Loucy (cell line): Measurements from ENCODE around the gene ISOC1.

Source experiments
- H2AFZ ChIP-seq: fragments of 200-600 bp; sonication (generic); 2 replicates; pipeline ENCODE4 v1.6.0; 2016; ENCODE audit warnings: antibody characterized with exemption, mild to moderate bottlenecking, low read length, moderate library complexity
- H3F3A ChIP-seq: fragments of 200-600 bp; 2 replicates; pipeline ENCODE4 v1.6.0; 2016; ENCODE audit warnings: antibody characterized with exemption, low read depth, mild to moderate bottlenecking
- H3K27me3 ChIP-seq: fragments of 200-600 bp; sonication (generic); 2 replicates; pipeline ENCODE4 v1.6.1; 2014; ENCODE audit warnings: low read length, mild to moderate bottlenecking; ENCODE audit not compliant: insufficient read depth, poor library complexity, severe bottlenecking
- H3K36me3 ChIP-seq: fragments of 200-600 bp; sonication (generic); 2 replicates; pipeline ENCODE4 v1.6.1; 2016; ENCODE audit warnings: low read length; ENCODE audit not compliant: insufficient read depth
- H3K4me1 ChIP-seq: fragments of 200-600 bp; sonication (generic); 2 replicates; pipeline ENCODE4 v1.5.1; 2014; ENCODE audit warnings: low read length, mild to moderate bottlenecking; ENCODE audit not compliant: insufficient read depth, poor library complexity, severe bottlenecking
- H3K4me2 ChIP-seq: fragments of 200-600 bp; sonication (generic); 2 replicates; pipeline ENCODE4 v1.6.0; 2014; ENCODE audit warnings: antibody characterized with exemption, low read length, low read depth, mild to moderate bottlenecking; ENCODE audit not compliant: poor library complexity, severe bottlenecking
- H3K4me3 ChIP-seq: fragments of 200-600 bp; sonication (generic); 2 replicates; pipeline ENCODE4 v1.5.1; 2014; ENCODE audit warnings: low read length, mild to moderate bottlenecking, mixed read lengths; ENCODE audit not compliant: poor library complexity, severe bottlenecking
- H3K79me2 ChIP-seq: fragments of 200-600 bp; sonication (generic); 2 replicates; pipeline ENCODE4 v1.6.1; 2014; ENCODE audit warnings: low read length; ENCODE audit not compliant: insufficient read depth
- H3K9ac ChIP-seq: fragments of 200-600 bp; sonication (generic); 2 replicates; pipeline ENCODE4 v1.6.0; 2014; ENCODE audit warnings: mild to moderate bottlenecking, low read depth, low read length, moderate library complexity; ENCODE audit not compliant: poor library complexity, severe bottlenecking
- H3K9me2 ChIP-seq: fragments of 200-600 bp; sonication (generic); replicated peaks from 2 replicates; pipeline ENCODE4 v1.6.1; 2016; ENCODE audit warnings: low read depth, low read length, mixed read lengths
- H3K9me3 ChIP-seq: fragments of 200-600 bp; sonication (generic); 2 replicates; pipeline ENCODE4 v1.6.1; 2014; ENCODE audit warnings: mild to moderate bottlenecking, antibody characterized with exemption, low read length, low read depth; ENCODE audit not compliant: insufficient read depth
- H4K20me1 ChIP-seq: fragments of 200-600 bp; sonication (generic); 2 replicates; pipeline ENCODE4 v1.6.0; 2014; ENCODE audit warnings: antibody characterized with exemption, low read length, mild to moderate bottlenecking; ENCODE audit not compliant: insufficient read depth, poor library complexity, severe bottlenecking
- CTCF ChIP-seq: fragments of 200-600 bp; sonication (generic); conservative IDR thresholded peaks from 2 replicates; pipeline ENCODE4 v1.5.1; 2014; ENCODE audit warnings: mild to moderate bottlenecking, antibody characterized with exemption, low read length

ISOC1 gene

GRCh38 chr5:129161830-129162229 lies 67.3 kb downstream of the ISOC1 start:
- no peaks in the 10 kb centered on the region for H3K9me3 ChIP-seq
- no peak overlapping the region for H3K4me2 ChIP-seq
- H3K4me1 ChIP-seq: peaks cover 5% of the 10 kb centered on the region
- H3K36me3 ChIP-seq: no peaks in the 10 kb centered on the region
- no peaks in the 10 kb centered on the region for H3K79me2 ChIP-seq
- no peak overlapping the region for H3K4me3 ChIP-seq
- H2AFZ ChIP-seq: no peak overlapping the region
- no peak for TF ChIP-seq CTCF
- no peak overlapping the region for H3K9ac ChIP-seq
- no peaks in the 10 kb centered on the region for H3K27me3 ChIP-seq
- no peaks in the 10 kb centered on the region for H3F3A ChIP-seq
- H3K9me2 ChIP-seq: no peaks in the 10 kb centered on the region
- H4K20me1 ChIP-seq: no peaks in the 10 kb centered on the region
